Liver (tissue), 3 donors: Measurements from ENCODE around the gene CCDC195.

Experiments used
- FOXA1 ChIP-seq: IDR thresholded peaks from 2 replicates; pipeline ENCODE4 v1.6.1; 2016; ENCODE audit warnings: antibody characterized with exemption
- JUND ChIP-seq, 2 donors: IDR thresholded peaks; 2 replicates each; pipeline ENCODE4 v1.6.1; 2016; ENCODE audit warnings: antibody characterized with exemption in 2 of 2
- RAD21 ChIP-seq, 2 donors: IDR thresholded peaks; 2 replicates each; pipeline ENCODE4 v1.6.1; 2016; ENCODE audit warnings: antibody characterized with exemption in 2 of 2, mild to moderate bottlenecking in 2 of 2
- YY1 ChIP-seq: IDR thresholded peaks from 2 replicates; pipeline ENCODE4 v1.6.1; 2016; ENCODE audit warnings: antibody characterized with exemption, mild to moderate bottlenecking
- TF ChIP-seq, protein P1 (sequence below): fragments of 150-350 bp; IDR thresholded peaks from 2 replicates; pipeline ENCODE4 v1.5.1; 2017; ENCODE audit warnings: improper control_type of control experiment, low read depth, low read length; ENCODE audit not compliant: missing input control
- TF ChIP-seq, protein P2 (sequence below): IDR thresholded peaks from 2 replicates; pipeline ENCODE4 v1.6.1; 2016; ENCODE audit warnings: antibody characterized with exemption
- TF ChIP-seq, protein P3 (sequence below): IDR thresholded peaks from 2 replicates; pipeline ENCODE4 v1.6.1; 2016; ENCODE audit warnings: antibody characterized with exemption, mild to moderate bottlenecking
- TF ChIP-seq, protein P4 (sequence below): IDR thresholded peaks from 2 replicates; pipeline ENCODE4 v1.6.1; 2016; ENCODE audit warnings: antibody characterized with exemption
- donor health status: healthy.
- donor health status: healthy.

DNA sequence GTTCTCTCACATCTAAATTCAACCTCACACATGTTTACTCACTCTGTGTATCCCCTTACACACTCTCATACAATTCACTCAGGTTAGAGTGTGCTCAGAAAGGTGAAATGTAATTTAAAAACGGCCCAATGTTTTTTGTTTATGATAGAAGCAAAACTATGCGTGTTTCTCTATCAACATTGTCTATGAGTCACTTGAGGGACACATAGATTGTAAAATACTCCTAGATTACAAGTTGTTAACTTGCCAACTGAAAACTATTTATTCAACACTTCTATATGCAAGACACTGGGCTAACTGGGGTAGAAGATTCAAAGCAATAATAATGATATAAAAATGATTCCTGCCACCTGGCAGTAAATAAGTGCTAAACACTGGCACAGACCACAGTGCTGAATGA lies 24.6 kb downstream of the CCDC195 start:
- TF ChIP-seq, protein P1, sequence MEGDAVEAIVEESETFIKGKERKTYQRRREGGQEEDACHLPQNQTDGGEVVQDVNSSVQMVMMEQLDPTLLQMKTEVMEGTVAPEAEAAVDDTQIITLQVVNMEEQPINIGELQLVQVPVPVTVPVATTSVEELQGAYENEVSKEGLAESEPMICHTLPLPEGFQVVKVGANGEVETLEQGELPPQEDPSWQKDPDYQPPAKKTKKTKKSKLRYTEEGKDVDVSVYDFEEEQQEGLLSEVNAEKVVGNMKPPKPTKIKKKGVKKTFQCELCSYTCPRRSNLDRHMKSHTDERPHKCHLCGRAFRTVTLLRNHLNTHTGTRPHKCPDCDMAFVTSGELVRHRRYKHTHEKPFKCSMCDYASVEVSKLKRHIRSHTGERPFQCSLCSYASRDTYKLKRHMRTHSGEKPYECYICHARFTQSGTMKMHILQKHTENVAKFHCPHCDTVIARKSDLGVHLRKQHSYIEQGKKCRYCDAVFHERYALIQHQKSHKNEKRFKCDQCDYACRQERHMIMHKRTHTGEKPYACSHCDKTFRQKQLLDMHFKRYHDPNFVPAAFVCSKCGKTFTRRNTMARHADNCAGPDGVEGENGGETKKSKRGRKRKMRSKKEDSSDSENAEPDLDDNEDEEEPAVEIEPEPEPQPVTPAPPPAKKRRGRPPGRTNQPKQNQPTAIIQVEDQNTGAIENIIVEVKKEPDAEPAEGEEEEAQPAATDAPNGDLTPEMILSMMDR = no peak
- TF ChIP-seq, protein P2, sequence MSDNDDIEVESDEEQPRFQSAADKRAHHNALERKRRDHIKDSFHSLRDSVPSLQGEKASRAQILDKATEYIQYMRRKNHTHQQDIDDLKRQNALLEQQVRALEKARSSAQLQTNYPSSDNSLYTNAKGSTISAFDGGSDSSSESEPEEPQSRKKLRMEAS = no peak
- no peak for TF ChIP-seq JUND (IDR thresholded peaks at IDR 0.05)
- TF ChIP-seq RAD21 (IDR thresholded peaks at IDR 0.05) = no peak
- TF ChIP-seq, protein P3, sequence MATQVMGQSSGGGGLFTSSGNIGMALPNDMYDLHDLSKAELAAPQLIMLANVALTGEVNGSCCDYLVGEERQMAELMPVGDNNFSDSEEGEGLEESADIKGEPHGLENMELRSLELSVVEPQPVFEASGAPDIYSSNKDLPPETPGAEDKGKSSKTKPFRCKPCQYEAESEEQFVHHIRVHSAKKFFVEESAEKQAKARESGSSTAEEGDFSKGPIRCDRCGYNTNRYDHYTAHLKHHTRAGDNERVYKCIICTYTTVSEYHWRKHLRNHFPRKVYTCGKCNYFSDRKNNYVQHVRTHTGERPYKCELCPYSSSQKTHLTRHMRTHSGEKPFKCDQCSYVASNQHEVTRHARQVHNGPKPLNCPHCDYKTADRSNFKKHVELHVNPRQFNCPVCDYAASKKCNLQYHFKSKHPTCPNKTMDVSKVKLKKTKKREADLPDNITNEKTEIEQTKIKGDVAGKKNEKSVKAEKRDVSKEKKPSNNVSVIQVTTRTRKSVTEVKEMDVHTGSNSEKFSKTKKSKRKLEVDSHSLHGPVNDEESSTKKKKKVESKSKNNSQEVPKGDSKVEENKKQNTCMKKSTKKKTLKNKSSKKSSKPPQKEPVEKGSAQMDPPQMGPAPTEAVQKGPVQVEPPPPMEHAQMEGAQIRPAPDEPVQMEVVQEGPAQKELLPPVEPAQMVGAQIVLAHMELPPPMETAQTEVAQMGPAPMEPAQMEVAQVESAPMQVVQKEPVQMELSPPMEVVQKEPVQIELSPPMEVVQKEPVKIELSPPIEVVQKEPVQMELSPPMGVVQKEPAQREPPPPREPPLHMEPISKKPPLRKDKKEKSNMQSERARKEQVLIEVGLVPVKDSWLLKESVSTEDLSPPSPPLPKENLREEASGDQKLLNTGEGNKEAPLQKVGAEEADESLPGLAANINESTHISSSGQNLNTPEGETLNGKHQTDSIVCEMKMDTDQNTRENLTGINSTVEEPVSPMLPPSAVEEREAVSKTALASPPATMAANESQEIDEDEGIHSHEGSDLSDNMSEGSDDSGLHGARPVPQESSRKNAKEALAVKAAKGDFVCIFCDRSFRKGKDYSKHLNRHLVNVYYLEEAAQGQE = no peak
- TF ChIP-seq, protein P4, sequence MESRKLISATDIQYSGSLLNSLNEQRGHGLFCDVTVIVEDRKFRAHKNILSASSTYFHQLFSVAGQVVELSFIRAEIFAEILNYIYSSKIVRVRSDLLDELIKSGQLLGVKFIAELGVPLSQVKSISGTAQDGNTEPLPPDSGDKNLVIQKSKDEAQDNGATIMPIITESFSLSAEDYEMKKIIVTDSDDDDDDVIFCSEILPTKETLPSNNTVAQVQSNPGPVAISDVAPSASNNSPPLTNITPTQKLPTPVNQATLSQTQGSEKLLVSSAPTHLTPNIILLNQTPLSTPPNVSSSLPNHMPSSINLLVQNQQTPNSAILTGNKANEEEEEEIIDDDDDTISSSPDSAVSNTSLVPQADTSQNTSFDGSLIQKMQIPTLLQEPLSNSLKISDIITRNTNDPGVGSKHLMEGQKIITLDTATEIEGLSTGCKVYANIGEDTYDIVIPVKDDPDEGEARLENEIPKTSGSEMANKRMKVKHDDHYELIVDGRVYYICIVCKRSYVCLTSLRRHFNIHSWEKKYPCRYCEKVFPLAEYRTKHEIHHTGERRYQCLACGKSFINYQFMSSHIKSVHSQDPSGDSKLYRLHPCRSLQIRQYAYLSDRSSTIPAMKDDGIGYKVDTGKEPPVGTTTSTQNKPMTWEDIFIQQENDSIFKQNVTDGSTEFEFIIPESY = no peak
- no peak for TF ChIP-seq FOXA1
- no peak for TF ChIP-seq YY1
